Memory B cell (primary cell): ENCODE data around the gene GNAS-AS1.

Experiments used
- ATAC-seq: fragments of 150-1000 bp; cut with Tn5 transposase; 2 replicates; pipeline ENCODE4 v1.10.0; 2021; ENCODE audit warnings: low read depth, mild to moderate bottlenecking, moderate library complexity
- DNase-seq, 2 donors: peaks; one replicate each; pipeline ENCODE4 v3.0.0; 2022; ENCODE audit warnings: low spot score in 2 of 2
- H3K27ac Mint-ChIP-seq: one replicate; pipeline ENCODE4 v1.8.0; 2022; ENCODE audit warnings: mild to moderate bottlenecking, moderate library complexity, mixed read lengths
- H3K27me3 Mint-ChIP-seq: one replicate; pipeline ENCODE4 v1.8.0; 2022; ENCODE audit warnings: mixed read lengths
- H3K36me3 Mint-ChIP-seq: one replicate; pipeline ENCODE4 v1.8.0; 2022; ENCODE audit warnings: mild to moderate bottlenecking, mixed read lengths
- H3K4me1 Mint-ChIP-seq: one replicate; pipeline ENCODE4 v1.8.0; 2022; ENCODE audit warnings: mixed read lengths
- H3K4me3 Mint-ChIP-seq: one replicate; pipeline ENCODE4 v1.8.0; 2022; ENCODE audit warnings: mild to moderate bottlenecking, moderate library complexity, mixed read lengths
- H3K9me3 Mint-ChIP-seq: one replicate; pipeline ENCODE4 v1.8.0; 2022; ENCODE audit warnings: mixed read lengths

Gene GNAS-AS1

DNA sequence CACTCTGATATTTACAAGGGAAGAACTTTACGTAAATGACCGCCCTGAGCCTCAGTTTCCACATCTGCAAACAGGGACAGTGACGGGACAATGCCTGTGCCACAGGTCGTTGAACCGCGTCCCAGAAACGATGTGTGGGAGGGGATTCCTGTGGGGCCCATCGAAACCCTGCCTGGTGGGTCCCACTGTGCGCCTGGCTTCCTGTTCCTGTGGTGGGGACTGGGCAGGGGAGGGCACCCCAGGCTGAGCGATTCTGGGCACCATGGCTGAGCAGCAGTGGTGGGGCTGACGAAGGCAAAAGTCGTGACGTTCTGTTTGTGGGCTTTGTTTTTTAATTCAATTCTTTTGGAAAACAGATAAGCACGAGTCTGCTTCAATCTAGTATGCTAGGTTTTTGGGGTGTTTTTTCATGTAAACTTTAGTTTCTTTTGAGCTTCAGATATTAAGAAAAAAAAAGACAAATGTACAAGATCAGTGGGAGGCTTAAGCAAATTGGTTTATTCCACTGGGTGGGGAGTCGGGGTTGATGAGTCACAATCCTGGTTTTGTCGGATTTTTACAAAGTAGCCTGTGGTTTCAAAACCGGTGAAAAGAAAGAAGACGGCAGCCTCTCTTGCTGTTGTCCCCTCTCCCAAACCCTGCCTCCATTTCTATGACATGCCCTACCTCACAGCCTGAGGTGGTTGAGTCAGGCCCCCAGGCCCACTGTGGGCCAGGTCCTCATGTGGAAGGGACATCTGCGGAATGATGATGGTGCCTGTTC, 40.4 kb downstream of the GNAS-AS1 start:
- Mint-ChIP-seq H3K4me1 (no peaks in the 10 kb centered on the region), H3K27ac (no peak overlapping the region), H3K9me3 (no peaks in the 10 kb centered on the region), H3K27me3 (peaks cover 23% of the 10 kb centered on the region), H3K4me3 (no peak overlapping the region), H3K36me3 (no peaks in the 10 kb centered on the region)
- no peak for ATAC-seq
- no peak for DNase-seq

DNA sequence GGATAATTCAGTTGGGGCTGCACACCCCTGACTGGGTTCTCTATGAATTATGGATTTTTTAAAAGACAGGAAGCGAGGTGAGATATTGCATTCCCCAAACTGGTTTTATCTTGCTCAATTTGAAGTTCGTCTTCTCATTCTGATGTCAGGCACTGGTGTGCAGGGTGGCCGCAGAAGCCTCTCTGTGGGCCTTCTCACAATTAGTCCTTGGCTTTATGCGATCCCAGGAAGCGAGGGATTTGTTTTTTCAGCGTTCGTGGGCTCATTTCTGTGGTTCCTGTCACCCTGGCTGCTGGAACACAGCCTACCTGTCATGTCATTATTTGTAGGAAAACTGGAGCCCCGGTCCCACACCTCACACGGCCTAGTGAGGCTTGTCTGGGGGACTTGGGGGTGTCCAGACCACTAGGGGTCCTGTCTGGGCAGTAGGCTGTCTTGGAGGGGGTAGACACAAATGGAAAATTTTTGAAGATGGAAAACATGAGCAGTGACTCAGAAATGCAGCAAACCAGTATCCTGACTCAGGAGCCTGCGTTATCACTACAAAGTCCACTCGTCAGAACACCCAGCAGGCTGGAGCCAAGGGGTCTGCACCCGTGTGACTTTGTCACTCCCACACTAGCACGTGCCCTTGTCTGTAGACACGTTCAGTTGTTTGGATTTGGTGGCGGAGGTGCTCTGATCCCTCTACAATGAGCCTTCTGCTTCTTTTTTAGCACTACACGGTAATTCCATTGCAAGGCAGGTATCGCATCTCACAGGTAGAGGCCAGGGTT, 42.2 kb downstream of the GNAS-AS1 start:
- Mint-ChIP-seq H3K4me1 (no peaks in the 10 kb centered on the region), H3K36me3 (no peaks in the 10 kb centered on the region), H3K4me3 (no peak overlapping the region), H3K27ac (no peak overlapping the region), H3K9me3 (no peaks in the 10 kb centered on the region), H3K27me3 (peaks cover 26% of the 10 kb centered on the region)
- DNase-seq, result no peak
- ATAC-seq, result no peak

DNA sequence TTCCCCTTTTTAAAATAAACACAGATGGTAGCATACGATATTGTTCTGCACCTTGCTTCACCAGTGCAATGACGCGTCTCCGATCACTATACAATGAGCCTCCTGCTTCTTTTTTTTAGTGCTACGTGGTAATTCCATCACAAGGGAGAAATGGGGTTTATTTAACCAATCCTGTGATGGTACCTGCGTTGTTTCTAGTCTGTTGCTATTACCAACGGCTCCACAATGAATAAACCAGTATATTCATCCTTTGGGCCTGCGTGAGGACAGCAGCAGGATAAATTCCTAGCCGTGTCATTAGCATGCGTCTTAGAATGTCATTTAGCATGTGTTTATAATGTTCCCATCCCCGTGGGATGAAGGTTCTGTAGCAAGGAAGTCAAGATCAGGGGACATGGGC, 42.9 kb downstream of the GNAS-AS1 start:
- Mint-ChIP-seq H3K27ac (no peak overlapping the region), H3K27me3 (peaks cover 23% of the 10 kb centered on the region), H3K4me3 (no peak overlapping the region), H3K36me3 (no peaks in the 10 kb centered on the region), H3K4me1 (no peaks in the 10 kb centered on the region), H3K9me3 (no peaks in the 10 kb centered on the region)
- no peak for DNase-seq
- no peak for ATAC-seq

DNA sequence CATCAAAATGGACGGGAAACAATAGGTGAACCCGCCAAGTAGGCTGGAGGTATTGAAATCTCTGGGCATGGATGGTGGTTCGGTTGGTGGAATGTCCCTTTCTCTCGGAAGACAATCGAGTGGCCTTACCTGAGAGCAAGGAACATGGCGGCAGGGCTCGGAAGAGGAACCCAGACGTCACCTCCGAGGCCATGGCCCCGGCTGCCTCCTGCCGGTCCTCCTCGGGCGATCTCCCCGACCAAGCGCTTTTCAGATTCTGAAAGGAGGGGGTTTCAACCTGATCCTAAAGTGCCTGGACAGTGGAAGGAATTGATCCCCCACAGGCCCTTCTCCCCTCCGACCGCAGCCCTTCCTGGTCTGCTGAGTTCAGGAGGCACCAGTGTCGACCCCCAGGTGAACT, 47.2 kb downstream of the GNAS-AS1 start:
- H3K9me3 Mint-ChIP-seq, result no peaks in the 10 kb centered on the region
- H3K4me3 Mint-ChIP-seq, result no peak overlapping the region
- H3K27ac Mint-ChIP-seq, result no peak overlapping the region
- DNase-seq, result no peak
- no peaks in the 10 kb centered on the region for H3K36me3 Mint-ChIP-seq
- peaks cover 18% of the 10 kb centered on the region for H3K27me3 Mint-ChIP-seq
- no peaks in the 10 kb centered on the region for H3K4me1 Mint-ChIP-seq
- ATAC-seq, result no peak

DNA sequence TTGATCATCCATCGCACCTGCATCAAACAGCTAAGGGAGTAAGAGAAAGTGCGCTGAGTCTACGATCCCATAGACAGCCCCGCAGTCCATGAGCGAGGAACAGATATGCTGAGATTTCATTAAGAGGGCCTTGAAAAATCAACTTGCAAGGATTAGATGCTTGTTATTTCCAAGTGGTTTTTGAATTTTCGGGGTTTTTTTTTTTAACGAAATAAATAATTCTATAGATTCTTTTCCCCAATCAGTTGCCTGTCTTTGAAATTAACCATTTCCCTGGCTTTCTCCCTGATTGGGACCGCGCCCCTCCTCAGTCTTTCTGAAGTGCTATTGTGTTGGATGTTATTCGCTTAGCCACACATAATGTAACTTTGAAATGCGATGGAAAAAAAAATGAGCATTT, 48.6 kb downstream of the GNAS-AS1 start:
- H3K4me1 Mint-ChIP-seq, result no peaks in the 10 kb centered on the region
- DNase-seq (no peak), ATAC-seq (no peak)
- no peaks in the 10 kb centered on the region for H3K9me3 Mint-ChIP-seq
- H3K27me3 Mint-ChIP-seq, result peaks cover 15% of the 10 kb centered on the region
- H3K27ac Mint-ChIP-seq, result no peak overlapping the region
- H3K4me3 Mint-ChIP-seq, result no peak overlapping the region
- H3K36me3 Mint-ChIP-seq, result no peaks in the 10 kb centered on the region

DNA sequence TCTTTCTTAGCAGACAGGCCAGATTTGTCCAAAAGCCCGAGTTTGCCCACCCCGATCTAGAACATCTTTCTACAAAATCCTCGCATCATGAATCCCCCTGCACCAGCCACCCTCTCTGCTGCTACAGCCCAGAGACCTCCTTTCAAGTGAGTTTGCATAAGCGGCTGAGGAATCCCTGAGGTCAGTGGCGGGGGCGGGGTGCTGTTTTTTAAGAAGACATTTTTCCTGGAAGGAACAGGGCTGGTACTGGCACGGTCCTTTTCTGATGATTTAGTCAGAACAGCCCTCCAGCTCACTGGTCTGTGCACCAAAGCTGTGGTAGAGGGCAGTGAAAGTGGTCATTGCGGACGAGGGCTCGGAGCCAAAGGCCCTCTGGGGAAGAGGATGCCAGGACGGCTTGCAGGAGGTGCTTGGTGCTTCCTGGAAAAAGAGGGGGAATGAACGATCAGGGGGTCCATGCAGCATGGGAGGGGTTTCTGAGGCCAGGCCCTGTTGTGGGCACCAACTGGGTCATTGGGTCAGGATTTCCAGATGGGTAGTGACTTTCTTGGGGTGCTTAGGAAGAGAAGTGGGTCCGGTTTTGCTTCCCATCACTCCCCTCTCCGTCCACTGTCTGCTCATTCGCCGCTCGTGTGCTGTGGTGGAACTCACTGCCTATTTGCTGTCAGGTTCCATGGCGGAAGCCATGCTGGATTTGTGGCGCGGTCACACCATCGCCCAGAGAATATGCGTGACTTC, 50.4 kb downstream of the GNAS-AS1 start:
- Mint-ChIP-seq H3K4me3 (no peak overlapping the region), H3K27ac (no peak overlapping the region), H3K36me3 (no peaks in the 10 kb centered on the region), H3K27me3 (peaks cover 18% of the 10 kb centered on the region), H3K9me3 (no peaks in the 10 kb centered on the region), H3K4me1 (no peaks in the 10 kb centered on the region)
- no peak for ATAC-seq
- no peak for DNase-seq

DNA sequence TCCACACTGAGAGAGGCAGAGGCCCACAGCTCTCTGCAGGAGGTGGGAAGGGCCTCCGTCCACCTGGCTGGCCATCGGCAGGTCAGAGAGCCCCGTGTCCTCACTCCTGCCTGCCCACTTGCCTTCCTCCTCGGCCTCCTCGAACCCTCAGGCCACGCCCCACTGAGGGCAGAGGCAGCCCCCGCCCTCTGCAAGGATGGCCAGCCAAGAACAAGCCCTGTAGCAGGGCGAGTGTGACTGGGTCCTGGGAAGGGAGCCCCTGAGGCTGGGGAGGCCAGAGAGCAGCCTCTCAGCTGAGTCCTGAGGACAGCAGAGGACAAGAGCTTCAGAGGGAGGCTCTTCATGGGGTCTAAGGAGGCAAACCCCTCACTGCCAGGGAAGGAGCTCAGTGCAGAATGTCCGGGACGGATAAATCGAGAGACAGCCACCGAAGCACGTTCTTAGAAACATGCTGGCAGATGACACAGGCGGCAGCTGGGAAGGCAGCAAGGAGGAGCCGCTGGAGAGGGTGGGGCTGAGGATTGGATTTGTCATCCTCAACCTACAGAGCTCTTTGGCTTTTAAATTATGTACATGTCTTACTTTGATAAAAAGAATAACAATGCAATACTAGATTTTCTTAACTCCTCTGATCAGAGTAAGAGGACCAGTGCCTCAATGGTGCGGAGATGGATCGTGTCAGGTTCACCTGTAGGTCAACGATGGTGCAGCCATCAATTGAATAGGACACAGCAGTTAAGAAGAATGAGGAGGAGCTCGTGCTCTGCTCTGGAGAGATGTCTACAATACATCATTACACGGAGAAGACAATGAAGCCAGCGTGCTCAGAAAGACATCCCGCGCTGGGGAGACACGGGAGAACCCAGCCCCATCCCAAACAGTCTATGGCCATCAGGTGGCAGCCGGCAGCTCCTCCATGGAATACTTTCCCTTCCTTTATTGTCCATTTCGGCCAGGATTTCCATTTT, 53.0 kb downstream of the GNAS-AS1 start:
- H3K4me3 Mint-ChIP-seq, result no peak overlapping the region
- no peaks in the 10 kb centered on the region for H3K9me3 Mint-ChIP-seq
- no peaks in the 10 kb centered on the region for H3K4me1 Mint-ChIP-seq
- peaks cover 17% of the 10 kb centered on the region for H3K27me3 Mint-ChIP-seq
- ATAC-seq (no peak), DNase-seq (no peak)
- H3K27ac Mint-ChIP-seq, result no peak overlapping the region
- no peaks in the 10 kb centered on the region for H3K36me3 Mint-ChIP-seq

DNA sequence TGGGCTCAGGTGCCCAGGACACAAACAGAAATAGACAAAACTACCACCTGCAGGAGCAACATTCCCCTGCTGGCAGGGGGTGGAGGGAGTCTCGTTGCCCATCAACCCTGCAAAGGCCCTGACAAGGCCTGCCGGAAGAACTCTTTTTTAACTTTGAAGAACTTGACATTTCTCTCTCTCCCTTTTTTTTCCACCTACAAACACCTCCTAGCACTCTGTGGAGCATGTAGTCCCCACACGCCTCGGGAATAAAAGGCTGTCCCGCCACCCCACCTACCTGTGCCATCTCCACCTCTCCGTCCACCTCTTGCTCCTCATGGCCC, 54.8 kb downstream of the GNAS-AS1 start:
- no peaks in the 10 kb centered on the region for H3K36me3 Mint-ChIP-seq
- no peak for ATAC-seq
- no peaks in the 10 kb centered on the region for H3K4me1 Mint-ChIP-seq
- DNase-seq, result no peak
- no peak overlapping the region for H3K27ac Mint-ChIP-seq
- no peak overlapping the region for H3K4me3 Mint-ChIP-seq
- H3K9me3 Mint-ChIP-seq, result no peaks in the 10 kb centered on the region
- H3K27me3 Mint-ChIP-seq, result peaks cover 18% of the 10 kb centered on the region

DNA sequence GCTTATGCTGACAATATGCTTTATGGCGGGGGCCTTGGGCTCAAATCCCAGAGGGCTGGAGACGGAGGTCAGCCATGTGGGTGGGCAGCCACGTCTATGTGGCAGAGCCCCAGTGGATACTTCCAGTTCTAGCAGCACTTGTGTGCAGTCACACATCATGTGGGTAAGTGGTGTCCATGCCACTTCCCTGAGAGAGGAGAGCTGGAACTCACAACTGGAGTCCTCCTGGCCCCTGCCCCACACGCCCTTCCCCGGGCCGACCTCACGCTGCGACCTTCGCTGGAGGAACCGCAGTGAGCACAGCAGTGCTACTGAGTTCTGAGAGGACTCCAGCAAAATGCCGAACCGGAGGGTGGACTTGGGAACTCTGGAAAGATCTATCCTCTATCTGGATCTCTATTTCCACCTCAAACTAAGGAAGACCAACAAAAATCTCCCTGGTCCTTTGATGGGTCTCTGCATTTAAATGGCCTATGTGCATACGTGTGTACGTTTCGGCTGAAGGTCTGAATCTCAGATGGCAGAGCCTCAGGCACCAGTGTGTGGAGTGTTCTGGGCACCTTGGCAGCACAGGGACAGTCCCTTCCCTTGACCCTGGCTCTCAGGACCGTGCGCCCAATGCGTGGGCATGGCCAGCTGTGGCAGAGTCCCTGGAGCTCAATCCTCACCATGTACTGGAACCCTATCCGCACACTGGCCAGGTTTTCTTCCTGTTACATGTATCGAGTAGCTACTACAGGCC, 55.4 kb downstream of the GNAS-AS1 start:
- Mint-ChIP-seq H3K4me1 (no peaks in the 10 kb centered on the region), H3K27me3 (peaks cover 18% of the 10 kb centered on the region), H3K27ac (no peak overlapping the region)

DNA sequence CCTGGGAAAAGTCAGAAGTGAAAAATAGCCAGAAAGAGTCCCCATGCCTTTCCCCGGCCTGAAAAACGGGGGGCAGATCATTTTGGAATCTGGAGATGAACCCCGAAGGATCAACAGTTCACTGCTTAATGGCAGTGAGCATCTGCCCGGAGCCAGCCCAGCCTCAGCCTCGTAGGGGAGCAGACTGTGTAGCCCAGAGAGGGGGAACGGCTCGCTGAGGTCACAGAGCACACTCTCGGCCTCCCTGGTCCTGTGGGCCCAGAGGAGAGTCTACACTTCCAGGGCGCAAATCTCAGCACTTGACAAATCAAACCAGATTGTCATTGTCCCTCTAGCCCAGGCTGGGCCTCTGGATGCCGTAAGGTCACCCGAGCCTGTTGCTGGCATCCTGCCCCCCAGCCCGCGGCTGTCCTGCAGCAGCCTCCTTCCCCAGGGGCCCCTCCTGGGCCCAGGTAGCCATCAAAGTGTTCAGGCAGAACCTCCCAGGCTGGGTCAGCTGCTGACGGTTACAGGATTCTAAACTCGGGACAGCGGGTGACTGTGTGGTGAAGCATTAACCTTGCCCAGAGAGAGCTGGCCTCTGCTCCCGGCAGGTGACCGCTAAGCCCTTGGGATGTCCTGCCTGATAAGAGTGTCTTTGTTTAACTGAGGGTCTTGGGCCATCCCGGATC, 56.1 kb downstream of the GNAS-AS1 start:
- H3K27me3 Mint-ChIP-seq, result peaks cover 17% of the 10 kb centered on the region
- no peak overlapping the region for H3K4me3 Mint-ChIP-seq
- no peaks in the 10 kb centered on the region for H3K4me1 Mint-ChIP-seq
- H3K9me3 Mint-ChIP-seq, result no peaks in the 10 kb centered on the region
- H3K36me3 Mint-ChIP-seq, result no peaks in the 10 kb centered on the region
- no peak overlapping the region for H3K27ac Mint-ChIP-seq
- ATAC-seq (no peak), DNase-seq (no peak)

More for the DNA sequence above, 55.4 kb downstream of the GNAS-AS1 start:
- Mint-ChIP-seq H3K9me3 (no peaks in the 10 kb centered on the region), H3K36me3 (no peaks in the 10 kb centered on the region), H3K4me3 (no peak overlapping the region)
- no peak for DNase-seq
- no peak for ATAC-seq

DNA sequence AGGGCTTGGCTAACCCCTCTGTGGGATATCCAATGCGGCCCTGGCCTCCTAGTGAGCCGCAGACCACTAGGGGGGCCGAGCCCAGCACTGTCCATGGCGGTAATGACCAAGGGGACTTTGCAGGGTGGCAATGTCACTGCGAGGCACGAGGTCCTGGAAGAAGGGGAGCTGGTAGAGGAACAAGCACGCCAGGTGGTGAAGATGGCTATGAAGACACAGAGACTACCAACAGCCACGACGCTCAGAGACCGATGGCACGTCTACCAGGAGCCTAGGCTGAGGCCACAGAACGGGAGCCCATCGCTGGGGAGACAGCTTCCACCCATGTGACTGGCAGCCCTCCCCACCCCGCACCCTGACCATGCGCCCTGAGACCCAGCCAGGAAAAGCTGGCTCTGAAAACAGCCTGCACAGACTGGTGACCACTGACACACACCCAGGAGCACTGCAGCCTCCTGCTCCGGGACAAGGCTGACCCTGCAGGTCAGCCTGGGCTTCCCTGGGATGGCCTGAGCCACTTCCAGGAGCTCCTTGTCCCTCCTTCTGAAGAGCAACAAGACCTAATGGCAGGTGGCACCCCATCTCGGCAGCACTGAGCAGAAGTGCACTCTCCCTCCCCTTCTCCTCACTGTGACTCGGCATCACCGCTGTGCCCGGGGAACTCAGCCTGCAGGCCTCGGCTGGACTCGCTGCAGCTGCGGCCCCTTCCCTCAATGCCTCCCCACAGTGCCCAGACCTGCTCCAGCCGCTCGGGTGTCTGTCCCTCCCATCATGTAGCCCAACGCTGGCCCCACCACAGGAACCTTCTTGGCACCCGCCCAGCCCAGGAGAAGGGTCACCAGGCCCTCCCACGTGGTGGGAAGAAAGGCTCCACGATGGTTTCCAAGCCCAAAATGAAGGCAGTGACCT, 56.9 kb downstream of the GNAS-AS1 start:
- H3K4me3 Mint-ChIP-seq, result no peak overlapping the region
- no peaks in the 10 kb centered on the region for H3K36me3 Mint-ChIP-seq
- no peaks in the 10 kb centered on the region for H3K4me1 Mint-ChIP-seq
- no peak for ATAC-seq
- no peak overlapping the region for H3K27ac Mint-ChIP-seq
- H3K9me3 Mint-ChIP-seq, result no peaks in the 10 kb centered on the region
- no peak for DNase-seq
- peaks cover 17% of the 10 kb centered on the region for H3K27me3 Mint-ChIP-seq

DNA sequence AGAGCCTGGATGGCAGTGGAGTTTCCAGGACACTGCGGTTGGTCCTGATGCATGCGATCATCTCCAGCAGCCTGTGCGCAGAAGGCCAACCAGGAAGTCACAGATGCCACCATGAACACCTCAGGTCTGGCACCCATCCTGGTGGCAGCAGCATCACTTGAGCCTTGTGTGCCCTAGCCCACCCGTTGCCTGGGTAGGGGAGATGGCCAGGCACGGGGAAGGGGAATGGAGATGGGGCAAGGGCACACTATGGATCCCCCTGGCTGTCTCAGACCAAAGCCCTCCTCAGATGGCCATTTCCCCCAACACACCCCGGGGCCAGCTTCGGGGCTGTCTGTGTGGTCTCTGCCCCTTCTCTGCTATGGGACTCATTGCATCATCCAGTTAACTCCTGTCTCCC, 58.3 kb downstream of the GNAS-AS1 start:
- peaks cover 24% of the 10 kb centered on the region for H3K27me3 Mint-ChIP-seq
- no peaks in the 10 kb centered on the region for H3K4me1 Mint-ChIP-seq
- H3K9me3 Mint-ChIP-seq, result no peaks in the 10 kb centered on the region
- H3K36me3 Mint-ChIP-seq, result no peaks in the 10 kb centered on the region
- DNase-seq, result no peak
- H3K27ac Mint-ChIP-seq, result no peak overlapping the region
- ATAC-seq, result no peak
- no peak overlapping the region for H3K4me3 Mint-ChIP-seq
